Measurements from ENCODE around the gene CARNS1.

DNA sequence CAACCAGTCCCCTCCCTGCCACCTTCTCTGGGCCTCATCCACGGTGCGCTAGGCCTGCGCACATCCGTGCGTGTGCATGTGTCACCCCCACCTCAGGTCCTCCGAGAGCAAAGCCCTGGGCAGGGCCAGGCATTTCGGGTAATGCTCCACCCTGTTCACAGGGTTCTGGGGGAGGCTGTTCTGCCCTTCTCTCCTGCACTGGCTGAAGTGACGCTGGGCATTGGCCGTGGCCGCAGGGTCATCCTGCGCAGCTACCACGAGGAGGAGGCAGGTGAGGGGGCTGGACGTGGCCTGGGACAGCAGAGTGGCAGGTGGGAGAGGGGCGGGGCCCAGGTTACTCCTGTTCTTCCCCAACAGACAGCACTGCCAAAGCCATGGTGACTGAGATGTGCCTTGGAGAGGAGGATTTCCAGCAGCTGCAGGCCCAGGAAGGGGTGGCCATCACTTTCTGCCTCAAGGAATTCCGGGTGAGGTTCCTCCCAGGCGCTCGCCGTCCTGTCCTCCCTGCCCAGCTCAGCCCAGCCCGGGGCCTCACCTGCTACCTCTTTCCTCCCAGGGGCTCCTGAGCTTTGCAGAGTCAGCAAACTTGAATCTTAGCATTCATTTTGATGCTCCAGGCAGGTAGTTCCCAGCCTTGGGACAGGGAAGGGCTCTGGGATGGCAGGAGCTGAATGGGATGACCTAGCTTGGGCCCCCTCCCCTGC lies 19.8 kb upstream of the CARNS1 start:
- TF ChIP-seq FOXP2 (optimal IDR thresholded peaks at IDR 0.05; ENCODE audit: control extremely low read depth, extremely low read length, insufficient read depth), result no peak
- TF ChIP-seq EZH2 (IDR thresholded peaks at IDR 0.05), result no peak
- no peak for TF ChIP-seq POLR2AphosphoS5 (IDR thresholded peaks at IDR 0.05; ENCODE audit: borderline replicate concordance, low read depth, low read length)
